ENCODE results near the gene ALG13. TPM values are rescaled to one million over a fixed set of nuclear protein-coding genes. Genes with fewer than 3 reads are reported as not detected.

ALG13 gene
- total RNA-seq, 4 donors from 2014 or later = 38.4 to 82.8 (median 53.2) TPM

DNA sequence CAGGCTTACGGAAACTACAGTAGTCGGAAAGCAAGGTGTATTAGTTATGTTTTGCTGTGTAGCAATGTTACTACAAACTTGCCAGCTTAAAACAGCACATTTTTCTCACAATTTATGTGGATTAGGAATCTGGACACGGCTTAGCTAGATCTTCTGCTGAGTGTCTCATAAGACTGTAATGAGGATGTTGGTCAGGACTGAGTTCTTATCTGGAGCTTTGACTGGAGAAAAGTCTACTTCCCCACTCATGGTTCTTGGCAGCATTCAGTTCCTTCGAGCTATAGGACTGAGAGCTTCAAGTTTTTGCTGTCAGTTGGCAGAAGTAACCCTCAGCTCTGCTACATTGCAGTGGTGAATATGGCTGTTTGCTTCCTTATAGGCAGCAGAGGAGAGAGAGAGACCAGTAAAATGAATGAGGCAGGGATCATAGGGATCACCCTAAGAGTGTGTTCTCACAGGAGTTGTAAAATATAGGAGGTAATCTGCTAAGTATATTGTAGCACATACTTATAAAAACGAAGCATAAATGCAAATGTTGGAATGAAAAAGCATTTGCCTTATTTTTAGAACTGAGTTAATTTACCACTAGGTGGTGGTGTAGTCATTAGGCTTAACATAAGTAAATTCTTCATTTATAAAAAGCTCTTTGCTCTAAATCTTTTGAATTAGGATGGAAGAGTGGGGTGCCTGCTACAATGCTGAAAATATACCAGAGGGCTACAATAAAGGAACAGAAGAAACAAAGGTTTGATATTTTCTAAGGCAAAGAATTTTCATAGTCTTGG is 38.6 kb downstream of the ALG13 start:
- WGBS, 2 donors = 56 to 78% methylated on average over 5 of the region's 5 CpGs
- Histone ChIP-seq H3K27me3 (no peaks in the 10 kb centered on the region), H3K27ac (no peak overlapping the region), H3K4me1 (no peaks in the 10 kb centered on the region), H3K9me3 (no peaks in the 10 kb centered on the region), H3K4me3 (no peak overlapping the region), H3K36me3 (no peaks in the 10 kb centered on the region)
- TF ChIP-seq EP300 (IDR thresholded peaks at IDR 0.05) (no peak), POLR2A (IDR thresholded peaks at IDR 0.05) (no peak)
- TF ChIP-seq, protein P1, sequence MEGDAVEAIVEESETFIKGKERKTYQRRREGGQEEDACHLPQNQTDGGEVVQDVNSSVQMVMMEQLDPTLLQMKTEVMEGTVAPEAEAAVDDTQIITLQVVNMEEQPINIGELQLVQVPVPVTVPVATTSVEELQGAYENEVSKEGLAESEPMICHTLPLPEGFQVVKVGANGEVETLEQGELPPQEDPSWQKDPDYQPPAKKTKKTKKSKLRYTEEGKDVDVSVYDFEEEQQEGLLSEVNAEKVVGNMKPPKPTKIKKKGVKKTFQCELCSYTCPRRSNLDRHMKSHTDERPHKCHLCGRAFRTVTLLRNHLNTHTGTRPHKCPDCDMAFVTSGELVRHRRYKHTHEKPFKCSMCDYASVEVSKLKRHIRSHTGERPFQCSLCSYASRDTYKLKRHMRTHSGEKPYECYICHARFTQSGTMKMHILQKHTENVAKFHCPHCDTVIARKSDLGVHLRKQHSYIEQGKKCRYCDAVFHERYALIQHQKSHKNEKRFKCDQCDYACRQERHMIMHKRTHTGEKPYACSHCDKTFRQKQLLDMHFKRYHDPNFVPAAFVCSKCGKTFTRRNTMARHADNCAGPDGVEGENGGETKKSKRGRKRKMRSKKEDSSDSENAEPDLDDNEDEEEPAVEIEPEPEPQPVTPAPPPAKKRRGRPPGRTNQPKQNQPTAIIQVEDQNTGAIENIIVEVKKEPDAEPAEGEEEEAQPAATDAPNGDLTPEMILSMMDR (IDR thresholded peaks at IDR 0.05) = peak in 1 of 5 experiments; percentile 19
- no peak for DNase-seq (ENCODE audit: low spot score in 2 of 2)

DNA sequence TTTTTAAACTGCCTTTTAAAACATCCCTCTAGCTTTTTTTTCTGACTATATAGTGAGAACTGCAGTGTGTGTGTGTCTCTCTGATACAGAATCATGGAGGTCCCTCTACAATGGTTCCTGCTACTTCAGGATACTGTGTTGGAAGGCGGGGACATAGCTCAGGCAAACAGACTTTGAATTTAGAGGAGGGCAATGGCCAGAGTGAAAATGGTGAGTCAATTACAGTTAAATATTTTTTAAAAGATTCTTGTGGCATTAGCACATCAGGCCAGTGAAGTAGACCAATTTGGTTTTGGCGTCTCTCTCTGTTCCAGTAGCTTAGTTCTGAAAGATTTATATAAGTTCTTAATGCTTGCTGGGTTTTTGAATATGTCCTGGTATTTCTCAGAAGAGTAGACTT is 47.1 kb downstream of the ALG13 start:
- H3K4me3 ChIP-seq = no peak overlapping the region
- no peak overlapping the region for H3K27ac ChIP-seq
- DNase-seq (ENCODE audit: low spot score in 2 of 2) = no peak
- no peaks in the 10 kb centered on the region for H3K9me3 ChIP-seq
- TF ChIP-seq EP300 (IDR thresholded peaks at IDR 0.05) (no peak), POLR2A (IDR thresholded peaks at IDR 0.05) (no peak)
- TF ChIP-seq, protein P1 (IDR thresholded peaks at IDR 0.05) = no peak
- 88% methylated on average over 2 of the region's 2 CpGs for WGBS, 2 donors
- no peaks in the 10 kb centered on the region for H3K4me1 ChIP-seq
- peaks cover 0 to 5% of the 10 kb centered on the region in 2 donors for H3K27me3 ChIP-seq
- peaks cover 0 to 14% (median 0%) of the 10 kb centered on the region in 3 donors for H3K36me3 ChIP-seq

DNA sequence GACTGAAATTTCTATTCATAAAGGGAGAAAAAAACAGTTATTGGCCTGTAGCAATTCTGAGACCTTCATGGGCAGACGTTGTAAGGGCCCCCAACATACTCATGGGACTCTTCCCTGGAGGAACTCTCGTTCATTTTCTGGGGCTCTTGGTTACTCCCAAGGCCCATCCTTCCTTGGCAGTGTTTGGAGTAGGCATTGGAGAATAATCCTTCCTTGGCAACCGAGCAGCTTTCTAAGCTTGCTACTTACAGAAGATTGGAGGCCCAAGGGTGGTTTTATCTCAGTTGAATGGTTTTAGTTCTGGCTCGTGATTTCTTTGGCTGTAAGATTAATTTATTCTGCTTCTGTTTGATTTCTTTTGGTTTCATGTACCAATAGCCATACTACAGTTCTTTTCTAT is 50.4 kb downstream of the ALG13 start:
- Histone ChIP-seq H3K4me3 (no peak overlapping the region), H3K36me3 (peaks cover 0 to 27% (median 0%) of the 10 kb centered on the region in 3 donors), H3K27ac (no peak overlapping the region), H3K9me3 (no peaks in the 10 kb centered on the region), H3K4me1 (no peaks in the 10 kb centered on the region), H3K27me3 (peaks cover 0 to 22% of the 10 kb centered on the region in 2 donors)
- TF ChIP-seq EP300 (IDR thresholded peaks at IDR 0.05) = no peak
- TF ChIP-seq, protein P1 (IDR thresholded peaks at IDR 0.05) = no peak
- no peak for TF ChIP-seq POLR2A (IDR thresholded peaks at IDR 0.05)
- 45 to 75% methylated on average over 4 of the region's 4 CpGs for WGBS, 2 donors
- DNase-seq (ENCODE audit: low spot score in 2 of 2) = no peak

DNA sequence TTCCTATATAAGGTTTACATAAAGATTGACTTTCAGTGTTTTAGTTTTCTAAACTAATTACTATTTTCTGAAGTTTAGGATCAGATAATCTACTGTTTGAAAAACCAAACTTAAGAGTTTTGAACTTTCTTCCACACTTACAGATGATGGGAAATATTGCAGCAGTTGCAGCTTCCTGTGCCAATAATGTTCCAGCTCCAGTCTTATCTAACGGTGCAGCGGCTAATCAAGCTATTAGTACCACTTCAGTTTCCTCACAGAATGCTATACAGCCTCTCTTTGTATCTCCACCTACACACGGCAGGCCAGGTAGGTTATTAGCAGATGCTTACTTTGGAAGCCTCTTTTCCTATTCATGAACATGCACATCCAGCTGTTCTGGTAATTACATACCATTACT is 55.6 kb downstream of the ALG13 start:
- no peak for TF ChIP-seq POLR2A (IDR thresholded peaks at IDR 0.05)
- TF ChIP-seq, protein P1 (IDR thresholded peaks at IDR 0.05) = no peak
- TF ChIP-seq EP300 (IDR thresholded peaks at IDR 0.05) = no peak
- no peak overlapping the region for H3K27ac ChIP-seq
- no peaks in the 10 kb centered on the region for H3K4me1 ChIP-seq
- no peak for DNase-seq (ENCODE audit: low spot score in 2 of 2)
- peaks cover 0 to 21% of the 10 kb centered on the region in 2 donors for H3K27me3 ChIP-seq
- no peak overlapping the region for H3K4me3 ChIP-seq
- 82 to 96% methylated on average over 3 of the region's 3 CpGs for WGBS, 2 donors
- peaks cover 0 to 50% (median 0%) of the 10 kb centered on the region in 3 donors for H3K36me3 ChIP-seq
- H3K9me3 ChIP-seq = no peaks in the 10 kb centered on the region

DNA sequence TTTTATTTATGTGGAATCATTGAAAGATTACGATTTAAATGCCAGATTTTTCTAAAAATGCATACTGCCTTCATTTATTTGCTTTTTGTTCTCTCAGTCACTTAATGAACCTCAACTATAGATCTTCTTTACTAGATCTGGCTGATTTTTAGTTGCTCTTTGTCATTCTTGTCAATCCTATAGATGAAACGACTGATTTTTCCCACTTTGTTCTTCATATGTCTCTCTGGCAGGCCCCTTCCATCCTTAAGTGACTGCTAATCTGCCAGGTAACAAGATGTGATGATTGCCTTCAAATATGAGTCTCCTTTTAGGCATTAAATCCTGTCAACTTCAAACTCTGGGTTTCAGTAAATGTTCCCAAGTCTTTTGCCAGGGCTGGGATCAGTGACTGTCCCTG is 61.0 kb downstream of the ALG13 start:
- peaks cover 0 to 39% (median 0%) of the 10 kb centered on the region in 3 donors for H3K36me3 ChIP-seq
- peaks cover 0 to 5% of the 10 kb centered on the region in 2 donors for H3K27me3 ChIP-seq
- no peak overlapping the region for H3K27ac ChIP-seq
- TF ChIP-seq POLR2A (IDR thresholded peaks at IDR 0.05) (no peak), EP300 (IDR thresholded peaks at IDR 0.05) (no peak)
- TF ChIP-seq, protein P1 (IDR thresholded peaks at IDR 0.05) = no peak
- H3K9me3 ChIP-seq = no peaks in the 10 kb centered on the region
- no peak for DNase-seq (ENCODE audit: low spot score in 2 of 2)
- no peaks in the 10 kb centered on the region for H3K4me1 ChIP-seq
- H3K4me3 ChIP-seq = no peak overlapping the region
- WGBS, 2 donors = 54 to 90% methylated on average over 2 of the region's 2 CpGs

Measured in tibial nerve (tissue), 4 donors.